ENCODE results near the gene ZNF451.

Gene ZNF451

GRCh38 chr6:57147955-57148858, 58.2 kb downstream of the ZNF451 start:
- FAIRE-seq (no peak), DNase-seq (ENCODE audit: insufficient read length, low spot score) (no peak)

DNA sequence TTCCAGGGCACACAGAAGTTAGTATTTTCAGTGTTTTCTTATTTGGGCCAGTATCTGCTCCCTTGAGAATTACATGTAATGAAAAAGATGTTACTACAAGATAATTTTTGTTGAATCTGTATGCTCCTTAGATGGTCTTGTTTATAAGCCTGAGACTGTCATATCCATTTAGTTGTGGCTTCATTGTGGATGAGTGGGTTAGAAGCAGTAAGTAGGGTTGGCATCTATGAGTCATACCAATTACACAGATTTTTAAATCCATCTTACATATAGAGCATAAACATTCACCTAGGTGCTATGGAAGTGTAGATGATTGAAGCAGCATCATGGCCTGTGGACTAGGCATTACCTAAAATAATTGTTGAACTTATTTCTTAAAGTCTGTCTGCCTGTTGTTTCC, 68.7 kb downstream of the ZNF451 start:
- DNase-seq (ENCODE audit: insufficient read length, low spot score) (no peak), FAIRE-seq (no peak)

DNA sequence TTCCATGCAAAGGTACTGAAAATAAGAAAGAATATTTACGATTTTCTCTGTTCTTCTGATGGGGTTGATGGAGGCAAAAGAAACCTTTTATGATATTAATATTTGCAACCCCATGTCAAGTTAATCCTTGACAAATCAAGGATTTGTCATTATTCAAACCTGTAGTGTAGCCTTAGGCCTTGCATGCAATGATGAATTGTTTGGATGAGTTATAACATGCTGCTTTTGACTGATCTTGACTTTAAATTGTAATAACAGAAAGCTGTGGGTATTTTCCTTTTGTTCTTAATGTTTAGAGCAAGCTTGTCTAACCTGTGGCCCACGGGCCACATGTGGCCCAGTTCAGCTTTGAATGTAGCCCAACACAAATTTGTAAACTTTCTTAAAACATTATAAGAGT, 69.1 kb downstream of the ZNF451 start:
- FAIRE-seq (no peak), DNase-seq (ENCODE audit: insufficient read length, low spot score) (no peak)

GRCh38 chr6:57162028-57162427, 72.0 kb downstream of the ZNF451 start:
- FAIRE-seq, result no peak

GRCh38 chr6:57162516-57162915, 72.5 kb downstream of the ZNF451 start:
- DNase-seq (ENCODE audit: insufficient read length, low spot score) (no peak), FAIRE-seq (no peak)

More at GRCh38 chr6:57162028-57162427, 72.0 kb downstream of the ZNF451 start:
- DNase-seq (ENCODE audit: insufficient read length, low spot score), result no peak

DNA sequence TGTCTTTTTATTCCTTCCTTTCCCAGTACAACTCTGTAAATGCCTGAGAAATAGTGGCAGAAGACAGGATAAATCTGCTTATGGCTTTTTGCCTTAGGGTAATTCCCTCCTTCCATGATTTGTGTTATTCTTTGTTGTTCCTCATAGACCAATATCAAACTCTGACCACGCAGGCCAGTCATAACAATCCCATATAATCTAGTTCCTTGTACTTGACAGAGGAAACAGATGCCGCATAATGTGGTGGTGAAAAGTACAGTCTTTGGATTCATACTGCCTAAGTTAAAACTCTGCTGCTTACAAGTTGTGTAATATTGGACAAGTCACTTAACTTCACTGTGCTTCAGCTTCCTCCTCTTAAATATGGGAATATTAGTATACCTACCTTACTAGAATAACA, 74.0 kb downstream of the ZNF451 start:
- DNase-seq (ENCODE audit: insufficient read length, low spot score) (no peak), FAIRE-seq (no peak)

DNA sequence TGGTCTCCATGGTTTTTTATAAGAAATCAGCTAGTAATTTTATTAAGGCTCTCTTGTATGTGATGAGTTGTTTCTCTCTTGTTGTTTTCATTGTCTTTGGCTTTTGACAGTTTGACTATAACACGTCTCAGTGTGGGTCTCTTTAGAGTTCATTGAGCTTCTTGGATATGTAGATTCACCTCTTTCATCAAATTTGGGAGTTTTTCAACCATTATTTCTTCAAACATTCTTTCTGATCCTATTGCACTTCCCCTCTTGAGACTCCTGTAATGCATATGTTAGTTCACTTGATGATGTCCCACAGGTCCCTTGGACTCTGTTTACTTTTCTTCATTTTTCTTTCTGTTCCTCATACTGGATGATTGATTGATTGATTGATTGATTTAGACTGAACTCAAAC, 75.1 kb downstream of the ZNF451 start:
- DNase-seq (ENCODE audit: insufficient read length, low spot score) (no peak), FAIRE-seq (no peak)

DNA sequence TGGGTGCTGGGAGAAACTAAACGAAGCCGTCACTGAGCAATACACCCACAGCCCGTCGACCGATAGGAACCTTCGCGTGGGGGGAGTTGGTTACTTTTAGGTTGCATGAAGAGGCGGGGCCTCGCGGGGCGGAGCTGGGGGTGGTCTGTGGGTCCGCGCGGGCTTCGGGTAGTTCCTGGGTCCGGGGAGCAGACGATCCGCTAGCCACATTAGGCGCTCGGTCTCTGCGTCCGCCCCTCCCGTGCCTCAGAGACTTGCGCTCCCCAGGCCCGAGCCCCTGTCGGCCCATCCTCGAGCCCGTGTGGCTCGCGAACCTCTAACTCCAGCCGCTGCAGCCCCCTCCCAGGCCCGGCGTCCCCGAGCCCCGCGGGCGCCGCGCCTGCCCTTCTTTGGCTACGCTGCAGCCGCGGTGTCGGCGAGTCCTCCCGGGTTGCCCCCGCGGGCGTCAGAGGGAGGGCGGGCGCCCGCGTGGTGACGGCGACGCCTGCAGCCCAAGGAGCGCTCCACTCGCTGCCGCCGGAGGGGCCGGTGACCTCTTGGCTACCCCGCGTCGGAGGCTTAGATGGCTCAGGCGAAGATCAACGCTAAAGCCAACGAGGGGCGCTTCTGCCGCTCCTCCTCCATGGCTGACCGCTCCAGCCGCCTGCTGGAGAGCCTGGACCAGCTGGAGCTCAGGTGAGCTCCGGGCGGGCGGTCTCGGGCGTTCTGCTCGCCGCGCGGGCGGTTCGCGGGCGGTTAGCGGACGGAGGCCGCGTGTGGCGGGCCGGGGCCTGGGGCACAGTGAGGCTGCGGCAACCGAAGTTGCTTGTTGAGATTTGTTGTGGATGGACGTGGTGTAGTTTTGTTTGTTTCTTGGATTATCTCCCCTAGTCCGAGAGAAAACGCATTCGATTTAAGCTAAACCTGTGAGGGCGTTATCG, 82.4 kb downstream of the ZNF451 start, which contains the start of gene BAG2:
BAG2 (plus strand) TSS at position 191 of the 920 bp plus-strand sequence; CDS start at position 563, 372 bp downstream.
- FAIRE-seq, result peak; percentile 85
- peak; percentile 67 for DNase-seq (ENCODE audit: insufficient read length, low spot score)

GRCh38 chr6:57173056-57173885, 83.3 kb downstream of the ZNF451 start:
- DNase-seq (ENCODE audit: insufficient read length, low spot score) (peak; percentile 10), FAIRE-seq (no peak)

DNA sequence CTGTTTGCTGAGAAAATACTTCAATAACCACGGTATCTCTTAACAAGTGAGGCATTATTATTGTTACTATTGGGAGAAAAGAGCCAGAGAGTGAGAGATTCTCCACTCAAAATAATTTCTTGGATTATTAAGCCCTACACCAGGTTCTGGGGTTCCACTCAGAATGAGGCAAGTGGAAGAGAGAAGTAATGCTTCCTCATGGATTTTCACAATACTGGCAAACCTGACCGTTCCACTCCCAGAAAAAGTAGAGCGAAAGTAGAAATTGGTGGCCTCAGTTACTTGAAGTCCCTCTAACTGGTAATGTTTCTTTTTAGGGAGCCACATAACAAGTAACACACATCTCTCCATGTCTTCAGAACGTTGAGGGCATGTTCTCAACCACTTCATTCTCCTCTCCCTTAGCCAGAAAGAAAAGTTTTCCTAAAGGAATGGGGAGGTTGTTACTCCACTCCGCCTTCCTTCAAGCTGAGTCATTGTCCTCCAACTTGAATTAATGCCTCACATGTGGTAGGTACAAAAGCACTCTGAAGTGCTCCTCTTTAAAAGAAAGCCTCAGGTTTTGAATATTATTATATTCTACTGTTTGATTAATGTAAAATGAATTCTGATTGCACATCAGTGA, 84.0 kb downstream of the ZNF451 start:
- peak; percentile 76 for FAIRE-seq
- DNase-seq (ENCODE audit: insufficient read length, low spot score), result no peak

DNA sequence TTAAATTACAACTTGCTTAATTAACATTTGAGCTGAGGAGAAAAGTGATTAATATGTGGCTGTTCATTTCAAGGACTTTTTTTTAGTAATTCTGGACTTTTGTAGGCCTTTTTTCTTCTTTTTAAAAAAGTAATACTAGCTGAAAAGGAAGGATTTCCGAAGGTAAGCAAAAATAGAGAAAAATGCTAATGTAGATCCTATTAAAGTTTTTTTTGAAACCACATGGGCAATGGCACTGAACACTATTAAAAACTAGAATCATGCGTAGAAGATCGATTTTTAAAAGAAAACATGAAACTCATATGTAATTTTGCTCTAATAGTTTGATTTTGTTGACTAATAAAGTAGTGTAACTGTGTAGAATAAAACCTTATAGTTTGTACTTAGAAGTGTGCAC, 84.5 kb downstream of the ZNF451 start:
- DNase-seq (ENCODE audit: insufficient read length, low spot score) (no peak), FAIRE-seq (no peak)

- FAIRE-seq, result no peak
Observed at GRCh38 chr6:57177545-57178265, 87.7 kb downstream of the ZNF451 start.

GRCh38 chr6:57180596-57180995, 90.6 kb downstream of the ZNF451 start:
- DNase-seq (ENCODE audit: insufficient read length, low spot score), result no peak
- no peak for FAIRE-seq

More at GRCh38 chr6:57177545-57178265, 87.7 kb downstream of the ZNF451 start:
- DNase-seq (ENCODE audit: insufficient read length, low spot score), result no peak

DNA sequence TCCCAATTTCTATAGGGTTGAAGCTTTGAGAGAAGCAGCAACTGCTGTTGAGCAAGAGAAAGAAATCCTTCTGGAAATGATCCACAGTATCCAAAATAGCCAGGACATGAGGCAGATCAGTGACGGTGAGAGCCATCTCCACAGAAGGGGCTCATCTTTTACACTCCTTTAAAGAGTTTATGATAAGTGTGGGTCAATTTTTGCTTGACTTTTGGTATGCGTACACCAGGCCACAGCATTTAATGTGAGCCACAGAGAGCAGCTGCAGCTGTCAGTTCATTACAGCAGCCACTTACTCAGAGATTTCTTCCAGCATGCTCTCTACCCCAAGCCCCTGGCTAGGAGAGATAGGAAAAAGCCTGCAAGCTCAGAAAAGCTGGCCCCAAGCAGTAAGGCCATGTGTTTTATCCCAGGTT, 92.0 kb downstream of the ZNF451 start:
- FAIRE-seq, result no peak
- no peak for DNase-seq (ENCODE audit: insufficient read length, low spot score)

- FAIRE-seq (no peak), DNase-seq (ENCODE audit: insufficient read length, low spot score) (no peak)
Observed at GRCh38 chr6:57183336-57183735, 93.3 kb downstream of the ZNF451 start.

GRCh38 chr6:57190140-57190539, 100.2 kb downstream of the ZNF451 start:
- FAIRE-seq (no peak), DNase-seq (ENCODE audit: insufficient read length, low spot score) (no peak)

DNA sequence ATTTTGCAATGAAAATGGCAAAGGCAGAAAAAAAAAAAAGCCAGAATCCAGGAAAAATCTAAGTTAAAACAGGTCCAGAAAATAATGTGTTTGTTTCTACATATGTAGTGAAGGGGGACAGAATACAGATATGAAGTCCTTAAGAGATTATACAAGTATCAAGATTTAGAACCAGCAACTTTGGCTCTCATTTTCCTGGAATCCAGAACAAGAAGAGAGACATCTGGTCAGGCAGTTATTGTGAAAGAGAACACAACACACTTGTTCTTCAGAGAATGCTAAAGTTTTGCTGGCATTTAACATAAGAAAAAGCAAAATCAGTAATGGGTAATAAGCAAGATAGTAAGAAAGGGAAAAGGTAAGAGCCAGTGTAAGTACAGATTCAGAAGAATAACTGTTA, 103.2 kb downstream of the ZNF451 start:
- DNase-seq (ENCODE audit: insufficient read length, low spot score), result no peak
- no peak for FAIRE-seq

GRCh38 chr6:57195457-57195856, 105.5 kb downstream of the ZNF451 start:
- FAIRE-seq (no peak), DNase-seq (ENCODE audit: insufficient read length, low spot score) (no peak)

DNA sequence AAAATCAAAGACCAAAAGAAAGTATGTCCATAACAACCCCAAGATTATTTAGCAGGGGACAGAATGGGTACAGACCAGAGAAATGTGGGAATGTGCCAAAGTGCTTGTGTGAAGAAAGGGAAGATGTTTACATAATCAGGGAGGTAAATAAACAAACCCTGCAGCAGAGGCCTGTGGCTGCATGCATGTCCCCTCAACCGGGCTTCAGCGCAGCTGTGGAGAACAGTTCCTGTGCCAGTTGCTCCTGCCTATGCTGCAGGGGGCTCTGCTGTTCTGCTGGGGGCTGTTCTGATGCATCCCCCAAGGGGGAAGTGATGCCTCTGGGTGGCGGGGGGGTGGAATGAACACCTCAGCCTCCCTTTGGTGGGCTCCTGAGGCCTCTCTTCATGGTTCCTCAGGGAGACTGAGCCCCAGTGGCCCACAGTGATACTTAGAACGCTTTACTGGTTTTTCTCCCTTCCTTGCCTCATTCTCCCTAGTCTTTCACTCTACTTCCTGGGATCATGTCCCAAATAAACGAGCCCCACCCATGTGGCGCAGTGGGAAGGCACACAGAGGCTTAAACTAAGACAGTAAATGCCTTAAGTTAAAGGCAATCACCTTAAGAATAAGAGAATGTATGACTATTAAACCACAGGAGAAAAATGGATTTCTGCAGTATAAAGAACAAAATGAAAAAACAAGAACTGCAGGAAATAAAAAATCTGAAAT, 109.1 kb downstream of the ZNF451 start:
- FAIRE-seq (no peak), DNase-seq (ENCODE audit: insufficient read length, low spot score) (no peak)

All from GM19239 (cell line).